Peyer's patch (tissue), 4 donors: ENCODE measurements around the gene EHBP1L1. TPM values are rescaled to one million over a fixed set of nuclear protein-coding genes. Genes with fewer than 3 reads are reported as not detected.

Experiments
- DNase-seq, 3 donors: peaks; one replicate each; pipeline ENCODE4 v3.0.0-alpha.2; 2017 to 2019
- H3K27ac ChIP-seq, 4 donors: fragments of 200-600 bp; sonication (generic); one replicate each; pipeline ENCODE4 v1.5.1; 2016 to 2019
- H3K27me3 ChIP-seq, 2 donors: fragments of 200-600 bp; sonication (generic); one replicate each; pipeline ENCODE4 v1.5.1; 2019
- H3K36me3 ChIP-seq, 3 donors: fragments of 200-600 bp; sonication (generic); one replicate each; pipeline ENCODE4 v1.5.1; 2016 to 2019
- H3K4me1 ChIP-seq, 4 donors: fragments of 200-600 bp; sonication (generic); one replicate each; pipeline ENCODE4 v1.5.1; 2016 to 2019
- H3K4me3 ChIP-seq, 4 donors: fragments of 200-600 bp; sonication (generic); 1 replicate in 3 of 4; 2 replicates in 1 of 4; pipeline ENCODE4 v1.5.1; 2016 to 2019; ENCODE audit warnings: mild to moderate bottlenecking in 1 of 4
- H3K9me3 ChIP-seq, 4 donors: fragments of 200-600 bp; sonication (generic); one replicate each; pipeline ENCODE4 v1.5.1; 2016 to 2019; ENCODE audit warnings: mild to moderate bottlenecking in 1 of 4
- POLR2A ChIP-seq, 2 donors: fragments of 450-650 bp; IDR thresholded peaks; one replicate each; pipeline ENCODE4 v1.5.1; 2017; ENCODE audit warnings: antibody characterized with exemption in 2 of 2, mild to moderate bottlenecking in 2 of 2, moderate library complexity in 2 of 2
- total RNA-seq, 4 donors: library from RNA; depleted of rRNA; stranded (reverse); fragments of >200 nt; gene quantifications; one replicate each; pipeline ENCODE4 v1.1.0, GENCODE V29; 2016
- TF ChIP-seq, protein P1 (sequence below), 6 experiments: fragments of 450-650 bp in 4 of 6; fragments of 200-600 bp in 2 of 6; sonication (generic) in 1 of 6; IDR thresholded peaks; one replicate each; pipeline ENCODE4 v1.5.1; 2017 to 2019; ENCODE audit warnings: antibody characterized with exemption in 6 of 6, mild to moderate bottlenecking in 3 of 6, moderate library complexity in 1 of 6

The EHBP1L1 gene
- total RNA-seq, 4 donors from 2014 or later = 65.2 to 163 (median 121) TPM

DNA sequence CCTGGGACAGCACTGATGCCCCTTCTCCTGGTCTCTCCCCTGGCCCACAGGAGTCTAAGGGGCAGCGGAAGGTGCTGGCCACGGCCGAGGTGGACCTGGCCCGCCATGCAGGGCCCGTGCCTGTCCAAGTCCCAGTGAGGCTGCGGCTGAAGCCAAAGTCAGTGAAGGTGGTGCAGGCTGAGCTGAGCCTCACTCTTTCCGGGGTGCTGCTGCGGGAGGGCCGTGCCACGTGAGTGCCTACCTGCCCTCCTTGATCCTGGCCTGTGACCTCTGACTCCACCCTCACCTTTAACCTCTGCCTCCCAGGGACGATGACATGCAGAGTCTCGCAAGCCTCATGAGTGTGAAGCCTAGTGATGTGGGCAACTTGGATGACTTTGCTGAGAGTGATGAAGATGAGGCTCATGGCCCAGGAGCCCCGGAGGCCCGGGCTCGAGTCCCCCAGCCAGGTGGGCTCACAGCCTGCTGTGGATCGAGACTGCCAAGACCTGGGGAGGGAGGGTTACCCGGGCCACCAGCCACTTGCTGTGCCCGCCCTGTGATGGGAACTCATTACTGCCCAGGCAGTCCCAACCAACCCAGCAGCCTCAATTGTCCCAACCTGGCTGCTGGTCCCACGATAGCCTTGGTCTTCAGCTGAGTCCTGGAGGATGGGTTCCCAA lies 4.3 kb downstream of the EHBP1L1 start:
- Histone ChIP-seq H3K27ac (peak overlapping the region in 1 of 4 donors; percentile 12), H3K9me3 (no peaks in the 10 kb centered on the region), H3K27me3 (no peaks in the 10 kb centered on the region), H3K4me3 (no peak overlapping the region), H3K36me3 (peaks cover 0 to 33% (median 0%) of the 10 kb centered on the region in 3 donors), H3K4me1 (peaks cover 6 to 44% (median 15%) of the 10 kb centered on the region in 4 donors)
- DNase-seq = no peak
- no peak for TF ChIP-seq POLR2A (IDR thresholded peaks at IDR 0.05)
- TF ChIP-seq, protein P1, sequence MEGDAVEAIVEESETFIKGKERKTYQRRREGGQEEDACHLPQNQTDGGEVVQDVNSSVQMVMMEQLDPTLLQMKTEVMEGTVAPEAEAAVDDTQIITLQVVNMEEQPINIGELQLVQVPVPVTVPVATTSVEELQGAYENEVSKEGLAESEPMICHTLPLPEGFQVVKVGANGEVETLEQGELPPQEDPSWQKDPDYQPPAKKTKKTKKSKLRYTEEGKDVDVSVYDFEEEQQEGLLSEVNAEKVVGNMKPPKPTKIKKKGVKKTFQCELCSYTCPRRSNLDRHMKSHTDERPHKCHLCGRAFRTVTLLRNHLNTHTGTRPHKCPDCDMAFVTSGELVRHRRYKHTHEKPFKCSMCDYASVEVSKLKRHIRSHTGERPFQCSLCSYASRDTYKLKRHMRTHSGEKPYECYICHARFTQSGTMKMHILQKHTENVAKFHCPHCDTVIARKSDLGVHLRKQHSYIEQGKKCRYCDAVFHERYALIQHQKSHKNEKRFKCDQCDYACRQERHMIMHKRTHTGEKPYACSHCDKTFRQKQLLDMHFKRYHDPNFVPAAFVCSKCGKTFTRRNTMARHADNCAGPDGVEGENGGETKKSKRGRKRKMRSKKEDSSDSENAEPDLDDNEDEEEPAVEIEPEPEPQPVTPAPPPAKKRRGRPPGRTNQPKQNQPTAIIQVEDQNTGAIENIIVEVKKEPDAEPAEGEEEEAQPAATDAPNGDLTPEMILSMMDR (IDR thresholded peaks at IDR 0.05) = no peak

DNA sequence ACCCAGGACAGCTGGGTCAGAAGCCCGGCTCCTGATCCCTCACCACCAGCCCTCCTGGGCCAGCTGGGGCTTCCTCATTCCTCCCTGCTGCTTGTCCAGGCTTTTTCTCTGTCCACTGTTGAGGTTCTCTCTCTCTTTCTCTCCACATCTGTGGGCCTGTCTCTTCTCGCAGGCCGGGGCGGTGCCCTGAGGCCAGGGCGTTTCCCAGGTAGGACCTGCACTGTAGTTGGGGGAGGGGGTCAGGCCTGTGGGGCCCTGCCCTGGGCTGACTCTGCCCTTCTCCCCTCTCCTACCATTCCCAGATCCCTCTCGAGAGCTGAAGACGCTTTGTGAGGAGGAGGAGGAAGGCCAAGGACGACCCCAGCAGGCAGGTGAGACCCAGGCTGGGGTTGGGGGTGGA lies 4.9 kb downstream of the EHBP1L1 start:
- no peaks in the 10 kb centered on the region for H3K9me3 ChIP-seq
- no peak for TF ChIP-seq POLR2A (IDR thresholded peaks at IDR 0.05)
- TF ChIP-seq, protein P1 (IDR thresholded peaks at IDR 0.05) = no peak
- H3K27me3 ChIP-seq = no peaks in the 10 kb centered on the region
- H3K27ac ChIP-seq = peak overlapping the region in 1 of 4 donors; percentile 12
- peaks cover 6 to 39% (median 14%) of the 10 kb centered on the region in 4 donors for H3K4me1 ChIP-seq
- no peak for DNase-seq
- H3K36me3 ChIP-seq = peaks cover 0 to 37% (median 0%) of the 10 kb centered on the region in 3 donors
- no peak overlapping the region for H3K4me3 ChIP-seq

DNA sequence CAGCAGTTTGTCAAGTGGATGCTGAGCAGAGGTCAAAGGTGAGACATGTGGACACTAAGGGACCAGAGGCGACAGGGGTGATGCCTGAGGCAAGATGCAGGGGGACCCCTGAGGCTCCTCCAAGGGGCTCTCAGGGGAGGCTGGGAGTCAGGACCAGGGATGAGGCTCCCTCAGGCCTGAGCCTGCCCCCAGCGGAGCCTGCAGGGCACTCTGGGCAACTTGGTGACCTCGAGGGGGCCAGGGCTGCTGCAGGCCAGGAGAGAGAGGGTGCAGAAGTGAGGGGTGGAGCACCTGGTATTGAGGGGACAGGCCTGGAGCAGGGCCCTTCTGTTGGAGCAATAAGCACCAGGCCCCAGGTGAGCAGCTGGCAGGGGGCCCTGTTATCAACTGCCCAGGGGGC lies 6.1 kb downstream of the EHBP1L1 start:
- Histone ChIP-seq H3K4me3 (no peak overlapping the region), H3K27me3 (no peaks in the 10 kb centered on the region), H3K4me1 (peaks cover 3 to 38% (median 15%) of the 10 kb centered on the region in 4 donors), H3K9me3 (no peaks in the 10 kb centered on the region), H3K27ac (no peak overlapping the region), H3K36me3 (peaks cover 0 to 42% (median 0%) of the 10 kb centered on the region in 3 donors)
- TF ChIP-seq, protein P1 (IDR thresholded peaks at IDR 0.05) = no peak
- no peak for TF ChIP-seq POLR2A (IDR thresholded peaks at IDR 0.05)
- DNase-seq = no peak

DNA sequence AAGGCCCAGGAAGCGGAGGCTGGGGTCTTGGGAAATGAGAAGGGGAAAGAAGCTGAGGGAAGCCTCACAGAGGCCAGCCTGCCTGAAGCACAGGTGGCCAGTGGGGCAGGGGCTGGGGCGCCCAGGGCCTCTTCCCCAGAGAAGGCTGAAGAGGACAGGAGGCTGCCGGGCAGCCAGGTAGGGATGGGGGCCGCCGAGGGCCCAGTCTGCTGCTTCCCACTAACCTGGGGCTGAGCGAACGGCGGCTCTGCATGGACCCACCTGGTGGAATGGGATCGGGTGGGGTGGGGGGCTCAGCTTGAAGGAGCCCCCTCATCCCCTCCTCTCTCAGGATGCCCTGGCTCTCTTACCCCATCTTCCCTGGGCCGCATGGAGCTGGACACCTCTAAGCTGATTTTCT lies 7.7 kb downstream of the EHBP1L1 start:
- Histone ChIP-seq H3K27ac (no peak overlapping the region), H3K4me3 (no peak overlapping the region)

DNA sequence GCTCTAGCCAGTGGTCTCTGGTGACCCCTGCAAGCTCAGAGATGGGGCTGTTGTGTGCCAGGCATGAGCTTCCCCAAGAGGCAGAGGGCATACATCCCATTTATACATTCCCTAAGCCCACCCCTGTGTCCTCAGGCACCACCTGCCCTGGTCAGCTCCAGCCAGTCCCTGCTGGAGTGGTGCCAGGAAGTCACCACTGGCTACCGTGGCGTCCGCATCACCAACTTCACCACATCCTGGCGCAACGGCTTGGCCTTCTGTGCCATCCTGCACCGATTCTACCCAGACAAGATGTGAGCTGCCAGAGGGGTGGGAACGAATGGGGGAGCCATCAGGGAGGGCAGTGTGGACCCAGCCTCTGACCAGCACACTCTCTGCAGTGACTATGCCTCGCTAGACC lies 8.3 kb downstream of the EHBP1L1 start:
- H3K4me1 ChIP-seq = peaks cover 0 to 32% (median 20%) of the 10 kb centered on the region in 4 donors
- peaks cover 0 to 42% (median 0%) of the 10 kb centered on the region in 3 donors for H3K36me3 ChIP-seq
- H3K4me3 ChIP-seq = no peak overlapping the region
- no peaks in the 10 kb centered on the region for H3K9me3 ChIP-seq
- no peak overlapping the region for H3K27ac ChIP-seq
- no peak for DNase-seq
- no peaks in the 10 kb centered on the region for H3K27me3 ChIP-seq
- no peak for TF ChIP-seq POLR2A (IDR thresholded peaks at IDR 0.05)
- TF ChIP-seq, protein P1 (IDR thresholded peaks at IDR 0.05) = no peak

More for the DNA sequence above, 7.7 kb downstream of the EHBP1L1 start:
- Histone ChIP-seq H3K9me3 (no peaks in the 10 kb centered on the region), H3K36me3 (peaks cover 0 to 42% (median 0%) of the 10 kb centered on the region in 3 donors), H3K4me1 (peaks cover 0 to 34% (median 18%) of the 10 kb centered on the region in 4 donors), H3K27me3 (no peaks in the 10 kb centered on the region)
- no peak for DNase-seq
- TF ChIP-seq, protein P1 (IDR thresholded peaks at IDR 0.05) = no peak
- TF ChIP-seq POLR2A (IDR thresholded peaks at IDR 0.05) = no peak
